HG03196 (cell line): Measurements from ENCODE around the gene LDLRAD4.

Experiments used
- ATAC-seq: cut with Tn5 transposase; IDR thresholded peaks from one replicate; pipeline ENCODE4 v1.9.1; 2021; ENCODE audit not compliant: unreplicated experiment

LDLRAD4 gene

GRCh38 chr18:13201292-13201691 is 17.3 kb upstream of the LDLRAD4 start:
- no peak for ATAC-seq

GRCh38 chr18:13202571-13202970 is 16.0 kb upstream of the LDLRAD4 start:
- no peak for ATAC-seq

GRCh38 chr18:13206301-13206700 is 12.3 kb upstream of the LDLRAD4 start:
- no peak for ATAC-seq

DNA sequence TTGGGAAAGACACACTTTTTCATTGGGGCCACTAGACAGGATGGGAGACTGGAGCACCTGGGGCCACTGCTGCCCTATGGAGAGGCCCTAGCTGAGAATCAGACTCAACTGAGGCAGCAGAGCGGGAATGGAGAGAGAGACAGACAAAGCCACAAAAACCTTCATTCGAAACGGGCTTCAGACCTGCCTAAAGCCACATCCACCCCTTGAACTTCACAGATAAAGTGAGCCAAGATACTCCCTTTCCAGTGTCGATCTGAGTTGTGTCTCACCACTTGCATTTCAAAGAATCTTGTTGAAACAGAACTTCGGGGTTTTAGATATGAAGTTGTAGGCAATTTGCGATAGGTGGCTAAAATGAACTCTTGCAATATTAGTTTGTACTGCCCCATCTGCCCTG is 11.3 kb upstream of the LDLRAD4 start:
- ATAC-seq: no peak

DNA sequence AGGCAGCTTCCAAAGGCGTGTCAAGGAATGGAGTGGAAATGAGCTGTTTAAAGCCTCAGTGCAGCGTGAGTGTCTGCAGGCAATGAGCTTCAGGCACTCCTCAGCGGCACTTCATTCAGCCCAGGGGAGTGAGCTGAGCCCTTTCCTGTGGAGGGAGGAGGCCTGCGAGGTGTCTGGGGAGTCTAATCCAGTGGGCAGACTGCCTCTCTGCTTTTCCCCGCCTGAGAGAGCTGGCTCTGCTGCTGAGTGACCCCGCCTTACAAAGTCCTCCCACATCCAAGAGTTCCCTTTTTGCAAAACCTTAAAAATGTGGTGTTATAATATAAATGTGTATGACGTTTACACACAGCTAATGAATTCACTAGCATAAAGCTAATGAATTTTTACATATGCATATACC is 7.0 kb upstream of the LDLRAD4 start:
- no peak for ATAC-seq

DNA sequence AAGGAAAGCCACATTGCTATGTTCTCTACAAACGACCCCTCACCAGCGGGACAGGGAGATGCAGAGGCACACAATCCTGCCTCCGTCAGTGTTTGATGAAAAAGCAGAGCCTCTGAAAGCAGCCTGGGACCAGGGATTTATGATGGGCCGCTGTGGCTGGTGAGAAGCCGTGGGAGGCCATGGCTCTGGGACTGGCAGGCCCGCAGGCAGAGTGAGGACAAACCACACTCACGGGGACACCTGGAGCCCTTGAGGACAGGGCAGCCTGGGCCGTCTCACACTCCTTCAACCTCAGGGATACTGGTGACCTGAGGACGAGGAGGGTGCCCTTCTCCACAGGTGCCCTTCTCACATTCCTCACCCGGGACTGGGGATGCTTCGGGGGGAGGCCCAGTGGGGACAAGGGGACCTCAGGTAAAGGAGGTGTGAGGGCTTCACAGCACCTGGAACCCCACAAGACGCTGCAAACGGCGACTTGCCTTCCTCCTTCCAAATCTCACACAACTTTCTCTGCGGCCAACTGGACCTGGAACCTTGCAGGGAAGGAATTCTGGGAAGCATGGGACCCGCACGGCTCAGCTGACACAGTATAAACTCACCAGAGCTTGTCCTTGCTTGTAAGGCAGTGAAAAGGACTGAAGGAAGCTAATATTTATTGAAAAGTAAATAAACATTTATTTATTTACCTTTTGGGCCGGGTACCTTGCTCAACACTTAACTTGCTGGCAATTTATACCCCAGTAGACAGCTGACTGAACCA is 5.3 kb upstream of the LDLRAD4 start:
- ATAC-seq: no peak

- ATAC-seq: no peak
Measured at GRCh38 chr18:13214609-13215008, 4.0 kb upstream of the LDLRAD4 start.

DNA sequence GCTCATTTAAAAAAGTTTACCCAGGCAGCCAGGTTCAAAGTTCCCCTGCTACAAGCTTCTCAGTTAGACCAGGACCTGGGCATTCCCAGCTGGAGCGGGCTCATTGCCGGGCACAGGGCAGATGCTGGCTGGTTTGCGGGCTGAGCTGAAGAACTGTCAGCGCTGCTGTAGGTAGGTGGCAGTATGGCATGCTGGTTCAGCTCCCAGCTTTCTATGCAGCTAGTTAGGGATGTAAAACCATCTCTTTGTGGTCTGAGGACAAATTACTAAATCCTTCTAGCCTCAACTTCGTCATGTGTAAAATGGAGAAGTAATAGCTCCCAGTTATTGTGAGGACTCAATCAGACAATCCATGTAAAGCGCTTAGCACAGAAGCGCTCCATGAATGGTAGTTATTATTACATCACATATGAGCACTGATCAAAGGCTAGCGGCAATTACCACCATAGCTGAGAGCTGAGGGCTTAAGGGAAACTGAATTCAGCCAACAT is 2.4 kb upstream of the LDLRAD4 start:
- no peak for ATAC-seq

DNA sequence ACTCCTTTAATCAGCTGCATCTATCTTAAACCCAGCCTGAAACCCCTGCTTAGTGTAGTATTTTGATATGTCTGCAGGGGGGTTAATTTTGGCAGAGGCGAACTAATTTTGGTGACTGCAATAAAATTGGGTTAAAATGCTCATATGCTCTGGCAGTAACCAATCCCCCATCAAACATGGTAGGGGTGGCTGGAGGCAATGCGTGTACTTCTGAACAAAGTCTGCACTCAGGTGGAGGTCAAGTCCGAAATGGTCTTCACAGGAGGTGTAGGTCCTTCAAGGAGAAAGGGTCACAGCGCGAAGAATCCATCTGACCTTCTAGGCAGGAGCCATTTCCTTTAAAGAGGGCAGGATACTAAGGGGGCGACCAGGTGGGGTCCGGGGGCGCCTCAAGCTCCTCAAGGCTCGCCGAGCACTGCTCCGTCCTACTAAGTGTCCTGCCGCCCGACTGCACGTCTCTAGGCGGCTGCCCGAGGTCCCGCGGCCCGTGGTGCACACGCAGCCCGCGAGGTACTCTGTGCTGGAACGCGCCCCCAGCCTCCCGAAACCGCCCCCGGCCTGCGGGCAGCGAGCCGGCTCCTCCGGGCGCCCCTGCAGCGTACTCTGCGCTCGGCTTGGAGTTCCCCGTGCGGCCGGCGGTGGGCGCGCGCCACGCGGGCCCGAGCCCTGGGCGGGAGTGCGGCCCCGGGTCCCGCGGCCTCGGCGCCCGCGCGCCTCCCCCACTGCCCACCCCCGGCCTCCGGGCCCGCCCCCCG is 1.7 kb upstream of the LDLRAD4 start:
- ATAC-seq: no peak

- ATAC-seq: no peak
Measured at GRCh38 chr18:13217466-13217961, 1.0 kb upstream of the LDLRAD4 start.

- no peak for ATAC-seq
Measured at GRCh38 chr18:13217971-13218367, 591 bp upstream of the LDLRAD4 start.

DNA sequence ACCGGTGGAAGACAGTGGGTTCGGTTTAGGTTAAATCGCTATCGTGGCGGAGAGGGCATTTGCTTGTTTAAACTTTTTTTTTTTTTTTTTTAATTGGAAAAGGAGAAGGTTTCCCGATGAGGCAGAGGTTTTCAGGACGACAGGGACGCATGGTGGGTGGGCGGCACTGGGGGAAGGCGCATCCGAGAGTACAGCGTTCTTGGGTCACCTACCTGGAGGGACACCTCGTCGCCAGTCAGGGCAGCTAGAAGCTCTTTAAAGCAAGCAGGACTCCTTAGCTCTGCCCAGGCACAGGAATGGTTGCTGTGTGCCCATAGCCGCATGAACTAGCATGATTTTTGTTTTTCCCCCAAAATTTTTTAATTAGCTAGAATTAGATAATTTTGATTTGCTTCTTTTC is 437 bp downstream of the LDLRAD4 start:
- ATAC-seq: no peak

DNA sequence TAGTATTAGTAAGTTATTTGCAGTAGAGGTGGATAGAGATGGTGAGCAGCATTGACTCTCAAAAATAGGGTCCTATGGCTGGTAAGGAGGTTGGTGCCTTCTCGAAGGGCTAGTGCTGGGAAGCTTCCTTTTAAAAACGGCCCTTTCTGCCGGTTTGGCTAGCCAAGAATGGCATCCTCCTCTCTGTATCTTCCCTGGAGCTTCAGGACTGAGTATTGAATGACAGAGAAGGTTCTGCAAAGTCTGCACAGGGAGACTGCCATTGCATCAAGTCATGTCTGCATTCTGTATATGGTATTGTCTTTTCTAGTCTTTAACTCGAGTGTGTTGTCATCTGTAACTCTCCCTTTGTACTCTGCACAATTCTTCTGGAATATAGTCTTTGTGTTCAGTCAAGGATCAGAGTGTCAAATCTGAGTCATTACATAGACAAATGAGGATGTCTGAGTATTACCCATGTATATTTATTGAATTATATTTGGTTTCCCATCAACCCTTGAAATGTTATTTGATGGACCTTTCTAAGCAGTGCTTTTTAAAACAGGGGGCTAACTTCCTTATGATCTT is 1.1 kb downstream of the LDLRAD4 start:
- ATAC-seq: no peak

GRCh38 chr18:13220361-13220991 is 1.9 kb downstream of the LDLRAD4 start:
- no peak for ATAC-seq

DNA sequence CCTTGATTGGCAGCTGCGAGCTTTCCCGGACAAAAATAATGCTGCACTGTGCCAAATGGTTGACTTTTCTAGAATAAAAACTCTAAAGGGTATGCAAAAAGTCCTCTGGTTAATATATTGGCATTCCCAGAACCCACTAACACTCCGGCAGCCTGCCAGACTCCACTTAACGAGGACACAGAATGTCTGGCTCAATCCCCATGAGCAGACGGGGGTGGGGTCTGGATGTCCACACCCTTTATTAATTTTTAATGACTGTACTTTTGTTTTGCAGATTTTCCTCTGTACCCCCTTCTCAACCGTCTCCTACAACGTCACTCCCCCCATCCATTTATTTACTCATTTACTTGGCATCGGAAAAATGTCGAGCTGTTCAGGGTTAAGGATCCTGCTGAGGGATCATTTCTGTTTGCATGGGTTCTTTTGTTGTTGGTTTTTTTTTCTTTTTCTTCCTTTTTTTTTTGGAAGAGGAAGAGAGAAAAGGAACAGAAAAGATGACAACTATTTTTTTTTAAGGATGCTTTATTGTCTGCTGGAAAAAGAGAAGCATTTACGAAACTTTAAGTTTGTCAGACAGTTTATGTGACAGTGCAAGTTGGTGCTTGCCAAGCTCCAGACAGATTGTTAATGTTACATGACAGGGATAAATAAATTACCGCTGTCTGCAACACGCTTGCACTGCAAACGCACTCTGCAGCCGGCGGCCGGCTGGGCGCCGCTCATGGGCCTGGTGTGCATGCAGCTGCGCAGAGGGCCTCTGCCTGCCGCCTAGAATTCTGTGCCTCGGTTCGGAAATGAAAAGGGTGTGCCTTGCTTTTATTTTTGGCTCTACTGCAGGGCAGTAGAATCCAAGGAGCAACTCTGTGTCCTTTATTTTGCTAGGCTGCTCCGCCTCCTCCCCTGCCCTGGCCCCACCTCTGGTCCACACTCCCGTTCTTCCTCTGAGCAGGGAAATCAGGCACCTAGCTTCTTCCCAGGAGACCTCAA is 3.6 kb downstream of the LDLRAD4 start:
- no peak for ATAC-seq

GRCh38 chr18:13222856-13223281 is 4.3 kb downstream of the LDLRAD4 start:
- ATAC-seq: no peak

DNA sequence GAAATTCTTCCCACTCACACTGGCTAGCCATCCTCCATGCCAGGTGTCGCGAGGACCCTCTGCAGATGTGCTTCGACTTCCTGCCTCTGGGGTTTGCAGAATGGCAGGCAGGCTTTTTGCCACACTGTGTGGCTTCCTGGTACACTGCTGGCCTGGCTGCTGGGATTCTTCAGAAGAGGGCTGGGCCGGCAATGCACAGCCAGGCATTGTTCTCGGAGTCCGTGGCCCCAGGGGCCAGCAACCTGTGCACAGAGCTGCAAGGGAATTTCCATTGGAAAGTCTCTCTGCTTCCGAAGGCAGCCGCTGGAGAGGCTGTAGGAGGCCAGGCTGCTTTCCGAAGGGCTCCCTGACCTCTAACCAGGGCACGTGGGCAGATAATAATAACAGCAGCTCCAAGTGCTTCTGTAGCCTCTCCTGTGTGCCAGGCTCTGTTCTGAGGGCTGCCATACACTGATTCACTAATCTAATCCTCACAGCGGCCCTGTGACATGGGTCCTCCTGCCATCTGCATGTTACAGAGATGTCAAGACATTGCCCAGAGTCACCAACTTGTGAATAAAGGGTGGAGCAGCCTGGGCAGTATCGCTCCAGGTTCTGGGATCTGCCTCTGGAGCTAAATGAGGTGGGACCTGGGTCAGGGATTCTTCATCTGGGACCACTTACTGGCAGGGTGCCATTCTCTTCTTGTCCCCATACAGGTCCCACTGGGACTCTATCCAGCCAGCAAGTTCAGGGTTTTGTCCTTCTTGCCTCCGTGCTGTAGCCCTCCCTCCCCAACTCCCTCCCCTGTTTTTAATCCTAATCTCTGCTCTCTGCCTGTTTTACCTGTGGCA is 5.0 kb downstream of the LDLRAD4 start:
- ATAC-seq: no peak

- ATAC-seq: no peak
Measured at GRCh38 chr18:13225261-13225660, 6.7 kb downstream of the LDLRAD4 start.

- no peak for ATAC-seq
Measured at GRCh38 chr18:13226533-13227144, 8.1 kb downstream of the LDLRAD4 start.
